ENCODE measurements around the gene ZBED1.

- TF ChIP-seq MAX (IDR thresholded peaks at IDR 0.05) = no peak
- no peak for TF ChIP-seq USF1 (IDR thresholded peaks at IDR 0.05)
- no peak for TF ChIP-seq YY1 (IDR thresholded peaks at IDR 0.05; ENCODE audit: low read depth)
- no peak for TF ChIP-seq RAD21 (IDR thresholded peaks at IDR 0.05; ENCODE audit: low read depth)
- no peak for TF ChIP-seq TAF1 (IDR thresholded peaks at IDR 0.05; ENCODE audit: low read depth)
Measured at GRCh38 chrX:2508648-2509335, 8.0 kb upstream of the ZBED1 start.
